Measurements from ENCODE around the gene MSANTD2.

MSANTD2 gene

DNA sequence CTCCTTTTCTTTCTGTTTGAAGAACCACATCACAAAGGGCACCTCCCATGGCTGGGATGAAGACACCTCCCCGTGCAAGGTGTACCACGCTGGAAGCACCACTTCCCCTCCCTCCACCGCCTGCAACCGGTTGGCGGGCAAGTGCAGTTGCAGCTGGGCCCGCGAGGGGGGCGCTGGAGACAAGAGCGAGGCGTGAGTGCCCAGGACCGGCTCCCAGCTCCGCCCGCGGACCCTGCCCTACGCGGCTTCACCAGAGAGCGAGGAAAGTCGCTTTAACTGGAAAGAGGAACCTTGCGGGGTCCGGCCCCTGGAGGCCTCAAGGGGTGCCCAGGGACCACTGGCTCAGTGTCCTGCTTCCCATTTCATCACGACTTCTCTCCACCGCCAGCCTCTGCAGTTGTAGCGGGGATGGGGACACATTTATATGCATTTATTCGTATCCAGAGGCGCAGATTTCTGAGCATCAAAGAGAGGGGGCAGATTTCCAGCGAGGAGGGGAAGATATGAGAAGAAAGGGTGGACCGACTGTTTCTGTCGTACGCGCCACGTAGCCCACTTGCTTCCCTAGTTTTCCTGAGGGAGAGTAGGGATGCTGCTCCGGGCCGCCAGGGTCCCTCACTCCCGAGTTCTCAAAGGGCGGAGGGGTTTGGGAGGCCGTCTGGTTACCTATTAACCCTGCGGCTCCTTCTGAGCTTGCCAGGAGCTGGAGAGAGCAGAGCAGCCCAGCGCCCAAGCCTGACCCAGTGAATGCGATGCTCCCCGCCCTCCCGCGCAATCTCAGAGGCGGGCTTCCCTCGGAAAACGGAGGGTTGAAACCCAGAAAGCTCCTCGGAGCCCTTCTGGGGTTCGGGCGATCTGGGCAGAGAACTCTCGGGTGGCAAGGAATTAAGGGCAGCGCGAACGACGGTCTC is 41.6 kb downstream of the MSANTD2 start:
- peak overlapping the region in 17 of 21 experiments; percentile 4 to 86 (median 51) for H3K27ac ChIP-seq

GRCh38 chr11:124757320-124757719 is 42.9 kb downstream of the MSANTD2 start:
- Histone ChIP-seq H3K4me3 (no peak overlapping the region), H3K27ac (no peak overlapping the region)

More for the DNA sequence above, 41.6 kb downstream of the MSANTD2 start:
- peak overlapping the region; percentile 10 to 41 (median 14) for H3K4me3 ChIP-seq

GRCh38 chr11:124756753-124757227 is 43.4 kb downstream of the MSANTD2 start:
- no peak overlapping the region for H3K4me3 ChIP-seq
- no peak overlapping the region for H3K27ac ChIP-seq

DNA sequence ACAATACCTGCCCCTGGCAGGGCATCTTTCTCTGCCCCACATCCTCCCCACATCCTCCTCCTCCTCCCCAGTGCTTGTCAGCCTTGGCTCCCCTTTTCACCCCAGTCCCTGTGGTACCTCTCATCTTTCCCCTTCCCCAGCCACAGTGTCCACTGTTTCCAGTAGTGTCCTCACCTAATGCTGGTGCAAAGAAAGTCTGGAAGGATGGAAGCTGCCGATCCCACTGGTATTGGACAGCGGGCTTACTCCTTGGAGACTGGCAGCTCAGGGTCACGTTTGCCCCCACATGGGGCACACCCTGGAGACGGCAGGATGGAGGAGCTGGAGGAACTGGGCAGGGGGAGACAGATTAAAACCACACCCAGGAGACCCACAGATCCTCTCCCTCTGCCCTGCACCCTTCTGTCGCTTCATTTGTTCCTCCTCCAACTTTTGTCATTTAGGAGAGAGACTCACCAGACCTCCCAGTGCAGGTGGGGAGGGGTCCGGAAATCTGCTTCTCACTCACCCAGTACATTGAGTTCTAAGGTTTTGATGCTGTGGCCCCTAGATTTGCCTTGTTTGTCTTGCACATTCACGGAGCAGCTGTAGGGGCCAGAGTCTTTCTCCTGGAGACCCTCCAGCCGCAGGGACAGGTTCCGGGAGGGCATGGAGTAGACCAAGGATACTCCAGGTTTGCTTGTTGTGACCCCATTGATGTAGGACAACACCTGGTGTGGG is 44.0 kb downstream of the MSANTD2 start:
- no peak overlapping the region for H3K27ac ChIP-seq
- no peak overlapping the region for H3K4me3 ChIP-seq

- Histone ChIP-seq H3K4me3 (no peak overlapping the region), H3K27ac (no peak overlapping the region)
These were observed 45.5 kb downstream of the MSANTD2 start for GRCh38 chr11:124754710-124755109.

DNA sequence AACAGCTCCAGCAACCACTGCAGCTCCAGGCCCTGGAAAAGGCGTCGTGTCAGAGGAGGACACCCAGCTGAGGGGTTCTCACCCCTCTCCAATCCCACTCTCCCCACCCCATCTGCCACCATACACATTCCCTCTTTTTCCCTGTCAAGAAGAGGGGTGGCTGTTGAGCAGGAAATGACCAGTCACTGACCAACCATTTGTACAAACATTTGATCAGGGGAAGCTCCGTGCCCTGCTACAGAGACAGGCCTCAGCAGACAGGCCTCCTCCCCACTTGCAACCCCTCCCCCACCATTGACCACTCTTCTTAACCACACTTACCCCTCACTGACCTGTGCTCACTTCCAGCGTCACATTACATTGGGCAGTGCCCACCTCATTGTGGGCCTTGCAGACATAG is 45.9 kb downstream of the MSANTD2 start:
- Histone ChIP-seq H3K27ac (no peak overlapping the region), H3K4me3 (no peak overlapping the region)

DNA sequence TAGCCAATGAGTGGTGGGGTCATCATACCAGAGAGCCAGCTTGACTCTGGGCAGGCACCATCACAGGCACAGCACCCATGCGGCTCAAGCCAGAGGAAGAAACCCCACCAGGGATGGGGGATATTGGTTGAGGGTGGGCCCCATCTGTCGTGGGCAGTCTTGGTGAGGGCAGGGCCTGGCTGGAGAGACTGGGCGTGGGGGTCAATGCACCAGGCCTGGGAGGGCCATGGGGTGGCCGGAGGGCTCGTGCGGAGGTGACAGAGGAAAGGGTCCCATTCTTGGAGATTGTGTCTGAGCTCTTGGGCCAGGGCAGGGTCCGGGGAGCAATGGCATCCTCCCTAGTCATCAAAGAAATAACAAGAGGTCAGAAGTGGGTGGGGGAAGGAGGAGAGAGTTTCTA is 46.6 kb downstream of the MSANTD2 start:
- Histone ChIP-seq H3K27ac (peak overlapping the region in 1 of 21 experiments; percentile 19), H3K4me3 (no peak overlapping the region)

- no peak overlapping the region for H3K4me3 ChIP-seq
- H3K27ac ChIP-seq = peak overlapping the region in 1 of 21 experiments; percentile 19
These were observed 47.0 kb downstream of the MSANTD2 start for GRCh38 chr11:124753205-124753604.

- Histone ChIP-seq H3K4me3 (no peak overlapping the region), H3K27ac (no peak overlapping the region)
These were observed 47.6 kb downstream of the MSANTD2 start for GRCh38 chr11:124752471-124753102.

GRCh38 chr11:124751741-124752470 is 48.3 kb downstream of the MSANTD2 start, which contains the start of gene VSIG2:
Gene VSIG2, minus strand, starts transcription at chr11:124752255. Its CDS starts 118 bp downstream, at chr11:124752137.
- Histone ChIP-seq H3K27ac (peak within 1 kb of the TSS in 3 of 21 experiments; percentile 14 to 22 (median 19)), H3K4me3 (peak within 1 kb of the TSS in 1 of 7 experiments; percentile 17)

DNA sequence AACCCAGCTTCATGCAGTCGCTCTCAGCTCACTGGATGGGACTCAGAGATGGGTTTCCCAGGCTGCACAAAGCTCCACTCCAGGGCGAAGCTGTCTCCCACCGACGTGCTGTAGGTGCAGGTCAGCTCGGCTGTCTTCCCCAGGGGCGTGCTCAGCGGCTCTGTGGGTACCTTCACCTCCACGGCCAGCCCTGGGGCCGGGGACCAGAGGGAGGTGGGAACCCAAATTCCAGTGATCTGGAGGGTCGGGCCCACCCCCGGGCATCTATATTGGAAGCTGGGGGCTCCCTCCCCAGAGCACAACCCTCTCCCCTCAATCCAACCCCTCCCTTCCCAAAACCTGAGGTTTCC is 48.8 kb downstream of the MSANTD2 start:
- Histone ChIP-seq H3K4me3 (no peak overlapping the region), H3K27ac (peak overlapping the region in 1 of 21 experiments; percentile 14)

DNA sequence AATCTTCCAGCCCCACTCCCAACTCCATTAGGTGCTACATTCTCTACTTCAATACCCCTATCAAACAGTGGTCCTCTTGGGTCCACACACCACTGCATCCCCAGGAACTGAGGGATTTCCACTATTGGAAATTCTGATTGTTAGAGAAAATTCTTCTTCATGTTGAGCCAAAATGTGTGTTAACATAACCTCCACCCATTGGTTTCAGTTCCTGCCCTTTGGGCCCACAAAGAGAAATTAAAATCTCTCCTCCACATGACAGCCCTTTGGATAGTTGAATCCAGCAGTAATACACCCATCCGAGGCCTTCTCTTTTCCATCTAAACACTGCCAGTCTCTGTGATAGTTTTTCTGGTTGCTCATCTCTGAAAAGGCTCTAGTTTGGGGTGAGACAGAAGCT is 50.3 kb downstream of the MSANTD2 start:
- no peak overlapping the region for H3K27ac ChIP-seq
- H3K4me3 ChIP-seq = no peak overlapping the region

DNA sequence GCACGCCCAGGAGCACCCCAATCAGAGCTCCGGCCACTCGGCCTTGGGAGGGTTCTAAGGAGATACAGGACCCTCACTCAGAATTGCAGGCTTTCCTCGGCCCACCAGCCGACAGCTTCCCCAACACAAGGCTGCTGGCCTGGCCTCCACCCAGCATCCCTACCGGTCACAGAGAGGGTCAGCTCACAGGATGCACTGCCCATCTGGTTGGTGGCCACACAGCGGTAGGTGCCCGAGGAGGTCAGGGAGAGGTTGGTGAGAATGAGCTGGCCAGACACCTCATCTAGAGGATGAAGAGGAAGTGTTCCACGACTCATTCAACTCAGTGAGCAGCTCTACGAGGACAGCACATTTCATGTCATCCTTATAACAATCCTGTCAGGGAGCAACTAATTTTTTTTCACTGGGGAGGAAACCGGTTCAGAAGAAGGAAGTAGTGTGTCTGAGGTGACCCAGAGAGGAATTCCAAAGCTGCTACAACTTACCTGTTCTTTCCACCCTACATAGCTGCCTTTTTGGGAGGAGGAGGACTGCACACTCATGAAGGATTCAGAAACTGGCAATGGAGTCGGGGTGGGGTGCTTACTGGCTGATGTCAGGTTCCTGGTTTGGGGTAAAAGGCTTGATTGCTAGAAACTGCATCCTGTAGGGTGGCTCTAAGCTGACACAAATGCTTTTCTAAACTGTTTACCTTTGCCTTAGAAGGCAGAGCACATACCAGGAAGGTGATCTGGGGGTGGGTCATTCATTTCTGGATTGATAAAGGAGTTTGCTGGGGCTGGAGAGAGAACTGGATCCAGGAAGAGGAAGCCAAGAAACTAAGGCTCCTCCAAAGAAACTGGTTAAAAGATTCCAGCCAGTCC is 51.5 kb downstream of the MSANTD2 start:
- H3K4me3 ChIP-seq = no peak overlapping the region
- peak overlapping the region in 2 of 21 experiments; percentile 21 to 42 for H3K27ac ChIP-seq

DNA sequence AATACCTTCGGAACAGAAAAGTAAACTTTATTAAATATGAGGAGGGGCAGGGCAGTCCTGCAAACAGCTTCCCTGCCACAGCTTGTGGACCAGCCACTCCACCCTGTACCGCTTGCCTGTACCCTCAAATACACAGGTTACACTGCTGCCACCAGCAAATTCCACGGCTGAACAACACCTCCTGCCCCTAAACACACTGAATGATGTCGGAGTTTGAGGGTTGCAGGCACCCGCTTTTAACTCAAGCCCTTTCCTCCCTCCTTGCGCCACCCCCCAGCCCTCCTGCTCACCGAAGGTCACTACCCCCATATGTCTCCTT is 52.1 kb downstream of the MSANTD2 start:
- peak overlapping the region in 1 of 21 experiments; percentile 42 for H3K27ac ChIP-seq
- no peak overlapping the region for H3K4me3 ChIP-seq

DNA sequence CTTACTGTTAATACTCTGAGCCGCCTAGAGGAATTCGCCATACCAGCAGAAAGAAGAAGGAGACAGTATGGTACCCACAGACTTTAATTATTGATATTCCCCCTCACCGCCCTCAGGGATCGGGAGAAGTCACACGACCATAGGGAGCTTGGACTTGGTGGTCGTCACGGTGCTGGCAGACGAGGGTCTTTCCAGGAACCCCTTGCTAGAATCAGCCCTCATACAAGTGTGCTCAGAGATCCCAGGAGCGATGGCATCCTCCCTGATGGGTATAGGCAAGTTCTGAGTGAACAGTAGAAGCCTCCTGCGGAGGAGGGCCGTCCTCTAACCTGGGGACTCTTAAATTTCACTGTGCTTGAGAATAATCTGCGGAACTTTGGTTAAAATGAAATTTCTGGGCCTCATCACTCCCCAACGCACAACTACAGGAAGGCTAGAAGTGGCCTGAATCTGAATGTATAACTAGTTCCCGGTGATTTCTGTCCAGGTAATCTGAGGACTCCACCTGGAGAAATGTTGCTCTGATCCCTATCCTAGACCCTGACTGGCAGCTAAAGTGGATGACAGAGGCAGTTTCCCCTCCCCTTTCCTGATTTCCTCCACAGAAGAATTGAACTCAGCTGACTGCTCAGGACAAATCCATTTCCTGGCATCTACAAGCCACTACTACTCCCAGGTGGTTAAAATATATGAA is 52.7 kb downstream of the MSANTD2 start:
- H3K27ac ChIP-seq = peak overlapping the region in 1 of 21 experiments; percentile 30

GRCh38 chr11:124746621-124747243 is 53.5 kb downstream of the MSANTD2 start:
- Histone ChIP-seq H3K27ac (peak overlapping the region in 16 of 21 experiments; percentile 2 to 81 (median 50)), H3K4me3 (peak overlapping the region; percentile 35 to 47 (median 40))

More for the DNA sequence above, 52.7 kb downstream of the MSANTD2 start:
- no peak overlapping the region for H3K4me3 ChIP-seq

GRCh38 chr11:124745835-124746620 is 54.2 kb downstream of the MSANTD2 start:
- peak overlapping the region in 16 of 21 experiments; percentile 2 to 81 (median 50) for H3K27ac ChIP-seq
- H3K4me3 ChIP-seq = peak overlapping the region; percentile 35 to 47 (median 40)

Data from skin epidermis (tissue), 12 donors.